Measurements from ENCODE around the gene CHAD. TPM values are rescaled to one million over a fixed set of nuclear protein-coding genes. Genes with fewer than 3 reads are reported as not detected.
"Not testable (repeated sequence)": the region's sequence is repeated elsewhere in the genome, so short reads cannot be mapped to it uniquely, and the experiment has no call there.

CHAD gene
- total and polyA plus RNA-seq, 2 of the 13 experiments (the other 11 are each of a cell fraction or from before 2014, with no cell fraction given), result 1.4 TPM; not detected in 1

- intact Hi-C loops (cut with micrococcal nuclease; ENCODE audit: unreplicated experiment) (no loop called here), in situ Hi-C loops (cut with HindIII; ENCODE audit: extremely low pct_ligation_motif_present, low pct_unique_long_range_greater_than_20kb) (no loop called here)
- ChIA-PET CTCF (ENCODE audit: low intra/inter-chr PET ratio, low total read pairs) (no interaction called here), POLR2A (no interaction called here)
- Histone ChIP-seq H3K27ac (ENCODE audit: extremely low read length, insufficient read depth, low read length) (no peak overlapping the region), H4K20me1 (ENCODE audit: insufficient read depth, low read length) (no peaks in the 10 kb centered on the region), H3K4me3 (replicated peaks in 1 of 3; ENCODE audit: insufficient read depth in 1 of 3, low read depth in 2 of 3, low read length in 3 of 3) (no peak overlapping the region), H3K9ac (ENCODE audit: insufficient read depth, low read depth, low read length) (no peak overlapping the region), H3K9me3 (ENCODE audit: low read length) (no peaks in the 10 kb centered on the region), H3K27me3 (ENCODE audit: control insufficient read depth in 1 of 2, insufficient read depth in 2 of 2, low read length in 2 of 2) (no peaks in the 10 kb centered on the region), H3K4me1 (ENCODE audit: insufficient read depth, low read length) (peaks cover 34% of the 10 kb centered on the region), H2AFZ (ENCODE audit: low read length) (no peak overlapping the region), H3K79me2 (ENCODE audit: insufficient read depth, low read length) (no peaks in the 10 kb centered on the region), H3K36me3 (replicated peaks in 1 of 2; ENCODE audit: control insufficient read depth in 1 of 2, insufficient read depth in 2 of 2, low read length in 2 of 2) (peaks cover 21% of the 10 kb centered on the region in 2 experiments; a peak in 4 of 5 replicates), H3K4me2 (ENCODE audit: low read depth, low read length) (no peak overlapping the region)
- no peak for FAIRE-seq
- ATAC-seq, result no peak
- DNase-seq (ENCODE audit: low spot score), result no peak
- no peak for TF ChIP-seq CHD4 (IDR thresholded peaks at IDR 0.05; ENCODE audit: borderline replicate concordance, low read length)
- TF ChIP-seq ZNF326 (CRISPR knock-in tag; IDR thresholded peaks at IDR 0.05; ENCODE audit: borderline replicate concordance), result no peak
- TF ChIP-seq, protein P1, sequence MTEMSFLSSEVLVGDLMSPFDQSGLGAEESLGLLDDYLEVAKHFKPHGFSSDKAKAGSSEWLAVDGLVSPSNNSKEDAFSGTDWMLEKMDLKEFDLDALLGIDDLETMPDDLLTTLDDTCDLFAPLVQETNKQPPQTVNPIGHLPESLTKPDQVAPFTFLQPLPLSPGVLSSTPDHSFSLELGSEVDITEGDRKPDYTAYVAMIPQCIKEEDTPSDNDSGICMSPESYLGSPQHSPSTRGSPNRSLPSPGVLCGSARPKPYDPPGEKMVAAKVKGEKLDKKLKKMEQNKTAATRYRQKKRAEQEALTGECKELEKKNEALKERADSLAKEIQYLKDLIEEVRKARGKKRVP (CRISPR knock-in tag; IDR thresholded peaks at IDR 0.05), result no peak
- TF ChIP-seq TRIM24 (CRISPR knock-in tag; IDR thresholded peaks at IDR 0.05), result no peak
- TF ChIP-seq SNRNP70 (IDR thresholded peaks at IDR 0.05; ENCODE audit: low read depth, low read length), result no peak
- no peak for TF ChIP-seq YEATS4 (CRISPR knock-in tag; IDR thresholded peaks at IDR 0.05; ENCODE audit: borderline replicate concordance)
- no peak for TF ChIP-seq KMT2B (CRISPR knock-in tag; IDR thresholded peaks at IDR 0.05)
- no peak for TF ChIP-seq RFXAP (CRISPR knock-in tag; IDR thresholded peaks at IDR 0.05; ENCODE audit: borderline replicate concordance)
- BruUV-seq (replicated peaks), result no TSS peak
- WGBS (ENCODE audit: low lambda C conversion rate), result 94% methylated on average over 11 of the region's 11 CpGs
Measured at GRCh38 chr17:50473901-50474300, 5.2 kb upstream of the CHAD start.

GRCh38 chr17:50472761-50473161 is 4.1 kb upstream of the CHAD start:
- H3K9me3 ChIP-seq (ENCODE audit: low read length); POLR2A ChIA-PET; BruUV-seq (replicated peaks); H3K4me3 ChIP-seq (replicated peaks in 1 of 3; ENCODE audit: insufficient read depth in 1 of 3, low read depth in 2 of 3, low read length in 3 of 3); H3K9ac ChIP-seq (ENCODE audit: insufficient read depth, low read depth, low read length); FAIRE-seq; H4K20me1 ChIP-seq (ENCODE audit: insufficient read depth, low read length); H3K79me2 ChIP-seq (ENCODE audit: insufficient read depth, low read length); ATAC-seq; H2AFZ ChIP-seq (ENCODE audit: low read length); in situ Hi-C loops (cut with HindIII; ENCODE audit: extremely low pct_ligation_motif_present, low pct_unique_long_range_greater_than_20kb); H3K27me3 ChIP-seq (ENCODE audit: control insufficient read depth in 1 of 2, insufficient read depth in 2 of 2, low read length in 2 of 2); CTCF ChIA-PET (ENCODE audit: low intra/inter-chr PET ratio, low total read pairs); intact Hi-C loops (cut with micrococcal nuclease; ENCODE audit: unreplicated experiment); DNase-seq (ENCODE audit: low spot score); H3K27ac ChIP-seq (ENCODE audit: extremely low read length, insufficient read depth, low read length); H3K4me2 ChIP-seq (ENCODE audit: low read depth, low read length): not testable (repeated sequence)
- WGBS (ENCODE audit: low lambda C conversion rate), result 95% methylated on average over 13 of the region's 13 CpGs
- TF ChIP-seq MAFF (IDR thresholded peaks at IDR 0.05; ENCODE audit: low read depth, low read length), result peak; percentile 55
- TF ChIP-seq MAFK (conservative IDR thresholded peaks at IDR 0.05 in 1 of 2, IDR thresholded peaks at IDR 0.05 in 1 of 2; ENCODE audit: low read length in 2 of 2), result peak; percentile 67 to 83
- Histone ChIP-seq H3K4me1 (ENCODE audit: insufficient read depth, low read length) (peaks cover 27% of the 10 kb centered on the region), H3K36me3 (replicated peaks in 1 of 2; ENCODE audit: control insufficient read depth in 1 of 2, insufficient read depth in 2 of 2, low read length in 2 of 2) (peaks cover 21 to 23% of the 10 kb centered on the region in 2 experiments; a peak in 4 of 5 replicates)
